Measurements from ENCODE around the gene RSPH6A.

GRCh38 chr19:45847663-45848062 lies 32.6 kb upstream of the RSPH6A start:
- no peak for TF ChIP-seq POLR2A (IDR thresholded peaks at IDR 0.05)
- TF ChIP-seq CTCF (IDR thresholded peaks at IDR 0.05) = no peak
- no peak for TF ChIP-seq EP300 (IDR thresholded peaks at IDR 0.05)

Data from upper lobe of left lung (tissue), 4 donors.